ENCODE measurements around the gene ACCSL.

The ACCSL gene

DNA sequence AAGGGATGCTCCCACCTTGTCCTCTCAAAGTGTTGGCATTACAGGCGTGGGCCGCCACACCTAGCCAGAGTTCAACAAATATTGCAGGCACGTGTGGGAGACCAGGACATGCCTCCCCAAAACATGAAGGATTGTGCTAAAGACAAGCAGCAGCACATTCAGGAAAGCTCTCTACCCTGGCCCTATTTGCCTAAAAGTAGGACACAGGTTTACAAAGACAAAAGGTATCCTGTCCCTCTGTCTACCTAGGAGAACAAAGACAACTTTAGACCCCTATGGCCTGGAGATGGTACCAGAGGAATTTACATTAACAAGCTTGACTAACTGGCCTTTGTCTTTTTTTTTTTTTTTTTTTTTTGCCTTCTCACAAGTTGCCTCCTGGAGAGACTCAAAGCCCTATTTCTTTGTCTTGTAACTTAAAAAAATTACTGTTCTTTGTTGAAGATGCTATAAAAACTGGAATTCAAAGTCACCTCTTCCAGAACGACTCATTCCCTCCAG is 17.4 kb downstream of the ACCSL start:
- DNase-seq = no peak

- peak; percentile 84 to 86 for DNase-seq
Observed at GRCh38 chr11:44065841-44066731, 18.3 kb downstream of the ACCSL start, which contains the start of gene ACCS. Gene ACCS, plus strand, starts transcription at chr11:44066270. Its CDS starts 1,358 bp downstream, at chr11:44067628.

- no peak for DNase-seq
Observed at GRCh38 chr11:44066732-44067141, 19.0 kb downstream of the ACCSL start.

DNA sequence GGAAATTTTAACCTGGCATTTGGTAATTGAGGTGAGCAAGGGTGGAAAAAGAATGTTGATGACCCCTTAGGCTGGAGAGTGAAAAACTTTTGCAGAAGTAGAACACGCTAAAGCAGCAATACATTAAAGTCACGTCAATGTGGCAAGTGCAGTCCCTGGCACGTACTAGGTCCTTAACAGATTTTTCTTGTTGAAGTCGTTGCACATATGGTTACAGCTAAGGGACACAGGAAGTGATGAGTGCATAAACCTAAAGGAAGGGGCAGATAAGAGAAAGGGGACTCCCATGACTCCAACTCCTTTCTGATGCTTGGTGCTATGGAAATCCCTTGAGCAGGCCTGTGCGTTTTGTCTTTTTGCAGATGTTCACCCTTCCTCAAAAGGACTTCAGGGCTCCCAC is 19.5 kb downstream of the ACCSL start:
- no peak for DNase-seq

- no peak for DNase-seq
Observed at GRCh38 chr11:44068180-44068579, 20.4 kb downstream of the ACCSL start.

GRCh38 chr11:44071157-44071556 is 23.4 kb downstream of the ACCSL start:
- DNase-seq = no peak

DNA sequence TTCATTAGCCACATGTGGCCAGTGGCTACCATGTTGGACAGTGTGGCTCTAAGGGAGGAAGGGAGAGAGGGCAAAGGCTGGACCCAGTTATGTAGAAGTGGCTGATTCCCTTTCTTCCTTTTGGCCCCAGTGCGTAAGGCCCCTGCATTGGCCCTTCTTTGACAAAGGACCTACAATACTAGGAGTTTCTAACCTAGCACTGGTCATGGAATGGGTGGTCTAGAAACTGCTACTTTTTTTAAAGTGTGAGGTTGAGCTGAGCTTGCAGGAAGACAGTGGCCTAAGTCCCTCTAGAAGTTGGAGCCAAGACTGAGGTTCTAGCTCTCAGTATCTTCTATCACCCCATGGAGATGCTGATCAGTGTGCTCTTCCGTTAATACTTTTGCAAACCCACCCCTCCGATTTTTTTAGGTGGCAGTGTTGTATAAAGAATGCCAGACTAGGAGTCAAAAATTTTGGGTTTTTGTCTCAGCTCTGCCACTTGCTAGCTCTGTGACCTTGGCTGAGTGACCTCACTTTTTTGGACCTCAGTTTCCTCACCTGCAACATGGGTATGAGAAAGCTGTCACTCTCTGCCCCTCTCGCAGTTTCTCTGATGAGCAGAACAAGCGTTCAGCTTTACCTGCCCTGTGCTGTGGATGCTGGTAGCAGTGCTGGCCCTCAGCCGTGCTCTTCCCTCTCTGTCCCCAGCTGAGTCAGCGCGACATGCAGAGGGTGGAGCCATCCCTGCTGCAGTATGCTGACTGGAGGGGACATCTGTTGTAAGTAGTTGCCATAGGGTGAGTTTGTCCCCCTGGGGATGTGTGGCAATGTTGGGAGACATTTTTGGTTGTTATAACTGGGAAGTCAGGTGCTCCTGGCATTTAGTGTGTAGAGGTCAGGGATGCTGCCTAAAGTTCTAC is 25.2 kb downstream of the ACCSL start:
- DNase-seq = no peak

DNA sequence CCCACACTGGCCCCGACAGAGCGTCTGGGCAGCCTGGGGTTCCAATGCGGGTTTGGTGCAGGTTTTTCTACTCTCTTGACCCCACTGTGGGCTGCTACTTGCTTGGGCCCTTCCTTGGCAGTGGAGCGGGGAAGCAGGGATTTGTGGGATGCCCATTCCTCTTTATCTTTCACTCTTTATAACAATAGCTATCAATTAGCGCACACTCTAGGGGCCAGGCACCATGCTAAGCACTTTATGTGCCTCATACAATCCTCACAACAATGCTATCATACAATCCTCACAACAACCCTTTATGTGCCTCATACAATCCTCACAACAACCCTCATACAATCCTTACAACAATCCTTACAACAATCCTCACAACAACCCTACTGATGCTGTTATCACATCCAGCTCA is 31.0 kb downstream of the ACCSL start:
- no peak for DNase-seq

DNA sequence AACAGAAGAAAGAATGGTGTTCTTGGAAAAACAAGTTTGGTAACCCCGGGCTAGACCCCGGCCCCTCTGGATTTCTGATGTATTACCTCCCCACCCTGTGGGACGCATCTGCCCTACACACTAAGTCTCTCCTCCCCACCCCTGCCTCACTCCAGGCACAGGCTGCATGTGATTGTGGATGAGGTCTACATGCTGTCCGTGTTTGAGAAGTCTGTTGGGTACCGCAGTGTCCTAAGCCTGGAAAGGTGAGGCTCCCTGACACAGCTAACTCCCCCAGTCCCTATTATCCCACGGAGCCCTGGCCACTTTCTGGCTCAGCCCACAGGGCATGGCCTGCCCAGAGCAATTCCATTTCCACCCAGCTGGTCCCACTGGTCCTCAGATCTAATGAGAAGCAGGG is 31.6 kb downstream of the ACCSL start:
- DNase-seq = no peak

DNA sequence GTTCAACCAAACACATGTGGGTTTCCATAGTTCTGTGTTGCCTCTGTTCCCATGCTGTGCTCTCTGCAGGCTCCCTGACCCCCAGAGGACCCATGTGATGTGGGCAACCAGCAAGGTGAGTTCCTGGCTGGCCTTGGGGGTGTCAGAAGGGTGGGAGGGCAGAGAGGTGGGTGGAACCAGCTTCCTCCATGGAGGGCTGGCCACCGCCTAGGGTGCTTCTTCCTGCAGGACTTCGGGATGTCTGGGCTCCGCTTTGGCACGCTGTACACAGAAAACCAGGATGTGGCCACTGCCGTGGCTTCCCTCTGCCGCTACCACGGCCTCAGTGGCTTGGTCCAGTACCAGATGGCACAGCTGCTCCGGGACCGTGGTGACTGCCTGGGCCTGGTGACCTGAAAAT is 33.2 kb downstream of the ACCSL start:
- no peak for DNase-seq

- no peak for DNase-seq
Observed at GRCh38 chr11:44082645-44083044, 34.9 kb downstream of the ACCSL start.

DNA sequence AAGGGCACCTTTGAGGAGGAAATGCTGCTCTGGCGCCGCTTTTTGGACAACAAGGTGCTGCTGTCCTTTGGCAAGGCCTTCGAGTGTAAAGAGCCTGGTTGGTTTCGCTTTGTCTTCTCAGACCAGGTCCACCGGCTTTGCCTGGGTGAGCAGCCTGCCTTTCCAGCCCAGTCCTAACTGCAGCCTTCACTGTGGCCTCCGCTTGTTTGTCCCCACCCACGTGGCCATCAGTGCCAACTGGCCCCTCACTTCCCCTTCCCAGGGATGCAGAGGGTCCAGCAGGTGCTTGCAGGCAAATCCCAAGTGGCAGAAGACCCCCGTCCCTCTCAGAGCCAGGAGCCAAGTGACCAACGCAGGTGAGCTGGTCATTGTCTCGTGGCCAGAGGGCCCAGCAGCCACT is 35.7 kb downstream of the ACCSL start:
- DNase-seq = no peak

GRCh38 chr11:44083906-44084305 is 36.1 kb downstream of the ACCSL start:
- no peak for DNase-seq

GRCh38 chr11:44085330-44085729 is 37.5 kb downstream of the ACCSL start:
- no peak for DNase-seq

- DNase-seq = no peak
Observed at GRCh38 chr11:44088377-44088776, 40.6 kb downstream of the ACCSL start.

DNA sequence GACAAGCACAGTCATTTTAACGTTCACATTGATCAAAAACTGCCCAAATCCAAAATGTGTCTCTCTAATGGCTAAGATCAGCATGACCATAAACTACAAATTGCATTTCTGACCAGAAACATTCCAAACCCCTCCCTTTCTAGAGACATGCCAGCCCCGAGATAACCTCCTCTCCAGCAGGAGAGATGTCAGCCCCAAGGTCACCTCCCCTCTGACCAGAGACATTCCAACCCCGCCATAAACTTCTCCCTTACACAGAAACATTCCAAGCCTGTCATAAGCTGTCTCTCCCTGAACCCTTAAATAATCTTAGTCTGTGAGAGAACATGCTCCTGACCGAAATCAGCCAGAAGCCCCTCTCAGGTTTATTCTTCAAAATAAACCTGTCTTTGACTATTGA is 41.1 kb downstream of the ACCSL start:
- no peak for DNase-seq

- DNase-seq = no peak
Observed at GRCh38 chr11:44090539-44090938, 42.8 kb downstream of the ACCSL start.

DNA sequence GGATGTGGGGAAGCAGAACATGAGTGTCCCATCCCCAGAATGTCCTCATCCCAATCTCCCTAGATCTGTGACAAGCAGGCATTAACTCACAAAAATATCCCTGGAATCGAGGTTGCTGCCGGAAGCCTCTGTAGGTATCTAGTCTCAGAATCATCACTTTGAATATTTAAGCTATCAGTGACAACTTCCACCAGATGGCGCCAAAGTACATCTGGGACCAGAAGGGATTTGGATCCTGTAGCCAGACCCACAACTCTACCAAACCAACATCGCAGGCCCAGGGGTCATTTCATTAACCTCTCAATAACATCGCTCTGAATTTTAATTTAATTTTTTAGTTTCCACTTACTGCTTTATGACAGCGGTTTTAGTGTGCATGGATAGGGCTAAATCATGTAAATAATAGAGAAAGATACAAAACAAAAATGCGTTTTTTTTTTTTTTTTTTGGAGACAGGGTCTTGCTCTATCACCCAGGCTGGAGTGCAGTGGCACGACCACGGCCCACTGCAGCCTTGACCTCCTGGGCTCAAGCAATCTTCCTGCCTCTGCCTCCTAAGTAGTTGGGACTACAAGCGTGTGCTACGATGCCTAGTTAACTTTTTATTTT is 46.6 kb downstream of the ACCSL start:
- DNase-seq = peak; percentile 80 to 88

GRCh38 chr11:44095506-44096359 is 48.0 kb downstream of the ACCSL start, which contains the start of gene EXT2:
Gene EXT2, plus strand, starts transcription at chr11:44095678. Its CDS starts 12,035 bp downstream, at chr11:44107713.
- peak; percentile 87 to 88 for DNase-seq

- DNase-seq = peak in 1 of 2 experiments; percentile 15
Observed at GRCh38 chr11:44096360-44097185, 48.8 kb downstream of the ACCSL start.

GRCh38 chr11:44097821-44098220 is 50.0 kb downstream of the ACCSL start:
- DNase-seq = no peak

All from activated CD4-positive, alpha-beta T cell treated with anti-CD3 and anti-CD28 coated beads, Interleukin-2, amount 50 U/mL, for 48 hours (primary cell).